A204.1 (cell line): ENCODE measurements around the gene CD19.
"Not testable (repeated sequence)": the region's sequence is repeated elsewhere in the genome, so short reads cannot be mapped to it uniquely, and the experiment has no call there.

Source experiments
- FAIRE-seq: peaks from 2 replicates; lab custom pipeline; 2012; peaks lifted over from hg19 to GRCh38; lab: Jason Lieb, UNC

The CD19 gene

DNA sequence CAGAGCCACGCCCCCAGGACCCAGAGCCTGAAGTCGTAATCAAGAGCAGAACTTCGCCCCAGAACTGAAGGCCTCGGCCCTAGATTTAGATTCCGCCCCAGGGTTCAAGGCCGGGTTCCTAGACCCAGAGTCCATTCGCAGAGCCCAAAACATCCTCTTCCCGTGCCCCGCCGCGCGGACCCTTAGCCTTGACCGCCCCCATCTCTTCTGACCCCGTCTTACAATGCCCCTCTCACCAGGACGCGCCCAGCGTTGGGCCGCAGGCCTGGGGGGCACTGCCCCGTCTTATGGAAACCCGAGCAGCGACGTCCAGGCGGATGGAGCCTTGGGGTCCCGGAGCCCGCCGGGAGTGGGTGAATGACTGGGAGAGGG lies 5.0 kb downstream of the CD19 start:
- no peak for FAIRE-seq

- FAIRE-seq = no peak
These were observed 5.6 kb downstream of the CD19 start for GRCh38 chr16:28937222-28937876.

- no peak for FAIRE-seq
These were observed 7.0 kb downstream of the CD19 start for GRCh38 chr16:28938721-28939120.

GRCh38 chr16:28939825-28940224 lies 8.1 kb downstream of the CD19 start:
- FAIRE-seq = not testable (repeated sequence)

- FAIRE-seq = no peak
These were observed 11.5 kb downstream of the CD19 start for GRCh38 chr16:28943281-28943680.

- no peak for FAIRE-seq
These were observed 14.9 kb downstream of the CD19 start for GRCh38 chr16:28946681-28947080.

DNA sequence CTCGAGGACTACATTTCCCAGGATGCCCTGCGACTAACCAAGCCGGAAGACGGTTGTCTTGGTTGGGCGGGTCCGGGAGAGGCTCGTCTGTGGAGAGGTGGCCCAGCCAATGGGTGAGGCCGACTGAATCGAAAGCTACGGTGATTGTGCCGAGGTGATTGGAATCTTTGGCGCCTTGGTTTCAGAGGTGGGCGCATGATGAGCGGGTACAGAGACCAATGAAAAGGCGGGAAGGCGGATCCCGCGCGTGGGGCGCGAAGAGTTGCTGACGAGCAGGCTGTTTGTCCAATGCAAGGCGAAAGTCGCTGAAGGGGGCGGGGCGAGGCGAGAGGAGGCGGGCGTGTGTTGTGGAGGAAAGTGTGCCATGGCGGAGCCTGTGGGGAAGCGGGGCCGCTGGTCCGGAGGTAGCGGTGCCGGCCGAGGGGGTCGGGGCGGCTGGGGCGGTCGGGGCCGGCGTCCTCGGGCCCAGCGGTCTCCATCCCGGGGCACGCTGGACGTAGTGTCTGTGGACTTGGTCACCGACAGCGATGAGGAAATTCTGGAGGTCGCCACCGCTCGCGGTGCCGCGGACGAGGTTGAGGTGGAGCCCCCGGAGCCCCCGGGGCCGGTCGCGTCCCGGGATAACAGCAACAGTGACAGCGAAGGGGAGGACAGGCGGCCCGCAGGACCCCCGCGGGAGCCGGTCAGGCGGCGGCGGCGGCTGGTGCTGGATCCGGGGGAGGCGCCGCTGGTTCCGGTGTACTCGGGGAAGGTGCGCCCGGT lies 19.1 kb downstream of the CD19 start, which contains the start of gene NFATC2IP:
Gene NFATC2IP, plus strand, starts transcription at position 290 of the 762 bp plus-strand sequence. Its CDS starts 75 bp downstream, at position 365.
- peak; percentile 99 for FAIRE-seq

- FAIRE-seq = no peak
These were observed 19.7 kb downstream of the CD19 start for GRCh38 chr16:28951410-28951943.

- FAIRE-seq = no peak
These were observed 26.4 kb downstream of the CD19 start for GRCh38 chr16:28958216-28958615.

GRCh38 chr16:28958836-28959235 lies 27.1 kb downstream of the CD19 start:
- no peak for FAIRE-seq

- no peak for FAIRE-seq
These were observed 32.3 kb downstream of the CD19 start for GRCh38 chr16:28964072-28964471.

- FAIRE-seq = no peak
These were observed 32.7 kb downstream of the CD19 start for GRCh38 chr16:28964496-28964895.

DNA sequence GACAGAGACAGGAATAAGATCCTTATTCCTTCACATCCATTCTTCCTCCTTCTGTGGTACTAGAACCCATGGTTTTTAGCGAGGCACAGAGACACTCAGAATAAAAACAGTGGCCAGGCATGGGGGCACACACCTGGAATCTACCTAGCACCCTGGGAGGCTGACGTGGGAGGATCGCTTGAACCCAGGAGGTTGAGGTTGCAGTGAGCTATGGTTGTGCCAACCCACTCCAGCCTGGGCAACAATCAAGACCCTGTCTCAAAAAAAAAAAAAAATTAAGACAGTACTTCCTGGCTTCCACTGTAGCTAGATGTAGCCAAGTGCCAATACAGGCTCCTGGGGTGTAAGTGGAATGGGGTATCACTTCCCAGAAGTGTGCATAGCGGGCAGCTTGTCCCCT lies 35.4 kb downstream of the CD19 start:
- FAIRE-seq = no peak

GRCh38 chr16:28969696-28970095 lies 37.9 kb downstream of the CD19 start:
- not testable (repeated sequence) for FAIRE-seq

- no peak for FAIRE-seq
These were observed 42.3 kb downstream of the CD19 start for GRCh38 chr16:28974007-28974436.

GRCh38 chr16:28974437-28975157 lies 42.8 kb downstream of the CD19 start, which contains the start of gene SPNS1:
Gene SPNS1, plus strand, starts transcription at chr16:28974778. Its CDS starts 374 bp downstream, at chr16:28975152.
- peak; percentile 66 for FAIRE-seq

DNA sequence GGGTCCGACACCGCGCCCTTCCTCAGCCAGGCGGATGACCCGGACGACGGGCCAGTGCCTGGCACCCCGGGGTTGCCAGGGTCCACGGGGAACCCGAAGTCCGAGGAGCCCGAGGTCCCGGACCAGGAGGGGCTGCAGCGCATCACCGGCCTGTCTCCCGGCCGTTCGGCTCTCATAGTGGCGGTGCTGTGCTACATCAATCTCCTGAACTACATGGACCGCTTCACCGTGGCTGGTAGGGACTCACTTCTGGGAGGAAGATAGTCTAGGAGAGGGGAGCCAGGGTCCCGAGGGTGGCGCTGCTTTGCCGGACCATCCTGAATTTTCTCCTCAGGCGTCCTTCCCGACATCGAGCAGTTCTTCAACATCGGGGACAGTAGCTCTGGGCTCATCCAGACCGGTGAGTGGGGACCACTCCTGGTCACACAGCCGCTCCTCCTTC lies 43.4 kb downstream of the CD19 start:
- no peak for FAIRE-seq

DNA sequence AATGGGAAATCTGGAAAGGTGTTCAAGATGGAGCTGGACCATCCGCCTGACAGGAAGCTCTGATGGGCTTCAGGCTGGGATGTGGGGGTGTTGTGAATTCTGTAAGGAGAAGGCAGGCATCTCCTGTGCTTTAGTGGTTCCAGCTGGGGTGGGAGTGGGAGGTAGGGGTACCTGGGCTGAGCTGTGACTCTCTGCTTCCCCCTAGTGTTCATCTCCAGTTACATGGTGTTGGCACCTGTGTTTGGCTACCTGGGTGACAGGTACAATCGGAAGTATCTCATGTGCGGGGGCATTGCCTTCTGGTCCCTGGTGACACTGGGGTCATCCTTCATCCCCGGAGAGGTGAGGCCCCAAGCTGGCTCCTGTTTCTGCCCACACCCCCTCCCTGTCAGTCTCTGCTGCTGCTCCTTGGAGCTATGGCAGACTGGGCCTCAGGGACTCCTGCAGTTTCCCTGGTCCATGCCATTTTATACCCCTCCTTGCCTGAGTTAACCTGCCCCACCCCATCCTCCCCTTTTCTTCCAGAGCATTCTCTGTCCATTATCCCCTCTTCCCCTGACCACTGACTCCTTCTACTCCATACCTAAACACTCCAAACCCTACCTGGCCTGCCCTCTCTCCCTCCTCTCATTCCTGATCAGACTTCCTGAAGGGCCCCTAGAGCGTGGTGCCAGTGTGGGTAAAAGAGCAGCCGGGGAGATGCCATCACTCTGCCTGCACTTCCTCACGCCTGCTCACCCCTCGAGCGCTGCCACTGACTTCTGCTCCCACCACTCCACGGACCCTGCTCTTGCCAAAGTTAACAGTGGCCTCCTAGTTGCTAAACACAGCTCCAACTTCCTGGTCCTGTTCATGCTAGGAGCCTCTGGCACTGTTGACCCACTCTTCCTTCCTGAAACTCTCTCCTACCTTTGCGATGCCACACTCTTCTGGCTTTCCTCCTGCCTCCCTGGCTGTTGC lies 46.2 kb downstream of the CD19 start:
- no peak for FAIRE-seq

DNA sequence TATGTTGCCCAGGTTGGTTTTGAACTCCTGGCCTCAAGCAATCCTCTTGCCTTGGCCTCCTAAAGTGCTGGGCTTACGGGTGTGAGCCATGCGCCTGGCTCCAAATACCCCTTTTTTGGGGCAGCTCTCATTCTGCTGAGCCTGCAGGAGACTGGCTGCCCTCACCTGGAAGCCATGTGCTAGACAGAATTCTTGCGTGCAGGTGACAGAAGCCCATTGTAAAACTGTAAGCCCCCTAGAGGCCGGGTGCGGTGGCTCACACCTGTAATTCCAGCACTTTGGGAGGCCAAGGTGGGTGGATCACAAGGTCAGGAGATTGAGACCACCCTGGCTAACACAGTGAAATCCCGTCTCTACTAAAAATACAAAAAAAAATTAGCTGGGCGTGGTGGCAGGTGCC lies 48.6 kb downstream of the CD19 start:
- not testable (repeated sequence) for FAIRE-seq

DNA sequence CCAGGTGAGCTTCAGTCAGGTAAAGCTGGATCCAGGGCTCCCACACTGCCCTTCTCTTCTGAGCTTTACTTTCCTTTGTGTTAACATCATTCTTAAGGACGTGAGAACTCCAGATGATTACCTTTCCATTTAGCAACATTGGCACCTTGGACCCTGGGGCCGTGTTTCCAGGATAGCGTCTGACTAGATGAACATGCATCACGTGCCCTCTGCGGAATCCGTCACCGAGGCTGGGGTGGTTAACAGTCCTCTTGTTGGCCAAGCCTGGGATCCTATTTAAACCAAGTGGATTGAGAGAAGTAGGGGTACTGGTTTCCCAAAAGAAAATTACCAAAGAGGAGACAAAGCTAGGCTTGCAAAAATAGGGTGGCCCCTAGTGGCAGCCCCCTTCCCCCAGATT lies 49.2 kb downstream of the CD19 start:
- no peak for FAIRE-seq

- no peak for FAIRE-seq
These were observed 49.7 kb downstream of the CD19 start for GRCh38 chr16:28981517-28981916.
